GM21367 (cell line): Measurements from ENCODE around the gene CLMP.

ENCODE experiments used
- ATAC-seq: cut with Tn5 transposase; IDR thresholded peaks from one replicate; pipeline ENCODE4 v1.9.1; 2021; ENCODE audit not compliant: unreplicated experiment

CLMP gene

GRCh38 chr11:123087657-123088056 is 107.4 kb downstream of the CLMP start:
- peak; percentile 94 for ATAC-seq

DNA sequence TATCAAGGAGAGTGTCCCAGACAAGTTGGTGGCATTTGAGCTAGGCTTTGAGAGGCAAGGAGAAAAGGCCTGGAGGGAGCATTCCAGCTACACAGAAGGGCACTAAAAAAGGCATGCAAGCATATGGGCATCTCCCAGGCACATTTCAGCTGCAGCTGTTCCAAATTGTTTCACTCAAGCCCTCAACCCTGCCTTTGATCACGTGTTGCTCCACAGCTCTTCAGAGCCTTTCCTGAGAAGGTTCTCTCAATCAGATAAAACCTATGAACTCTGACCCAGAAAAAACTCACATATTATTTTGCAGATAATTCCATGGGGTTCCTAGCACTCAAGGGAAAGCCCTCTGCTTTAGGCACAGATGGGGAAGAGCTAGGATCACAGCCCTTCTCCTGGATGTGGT is 108.7 kb downstream of the CLMP start:
- ATAC-seq, result no peak

DNA sequence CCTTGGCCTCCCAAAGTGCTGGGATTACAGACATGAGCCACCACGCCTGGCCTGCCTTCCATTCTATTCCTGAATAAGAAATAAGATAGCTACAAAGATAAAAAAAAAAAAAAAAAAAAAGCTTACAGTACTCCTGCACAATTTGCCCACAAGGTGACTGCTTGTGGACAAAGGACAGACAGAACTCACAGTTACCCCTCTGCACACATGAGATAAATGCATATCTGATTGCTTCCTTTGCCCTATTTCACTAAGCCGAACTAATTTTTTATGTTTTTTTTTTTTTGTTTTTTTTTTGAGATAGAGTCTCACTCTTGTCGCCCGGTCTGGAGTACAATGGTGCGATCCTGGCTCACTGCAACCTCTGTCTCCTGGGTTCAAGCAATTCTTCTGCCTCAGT is 109.6 kb downstream of the CLMP start:
- no peak for ATAC-seq

GRCh38 chr11:123084454-123084853 is 110.6 kb downstream of the CLMP start:
- ATAC-seq, result no peak

- no peak for ATAC-seq
Observed at GRCh38 chr11:123083623-123084029, 111.4 kb downstream of the CLMP start.

DNA sequence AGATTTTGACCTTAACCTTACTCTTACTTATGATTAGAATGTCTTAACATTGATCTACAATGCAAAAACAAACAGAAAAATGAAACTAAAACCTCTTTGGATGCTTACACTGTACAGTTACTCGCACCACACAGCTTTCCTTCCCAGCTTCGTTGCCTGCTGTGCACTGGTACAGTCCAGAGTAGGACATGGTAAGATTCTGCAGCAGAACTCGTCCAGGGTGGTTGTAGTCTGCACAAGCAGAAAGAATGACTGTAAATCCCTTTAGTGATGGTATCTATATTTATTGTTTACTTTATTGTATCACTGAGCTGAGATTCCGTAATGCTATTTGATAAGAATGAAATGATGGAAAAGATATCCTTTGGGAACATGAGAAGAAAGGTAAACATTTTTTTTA is 112.1 kb downstream of the CLMP start:
- ATAC-seq, result no peak

- no peak for ATAC-seq
Observed at GRCh38 chr11:123080015-123080414, 115.0 kb downstream of the CLMP start.

DNA sequence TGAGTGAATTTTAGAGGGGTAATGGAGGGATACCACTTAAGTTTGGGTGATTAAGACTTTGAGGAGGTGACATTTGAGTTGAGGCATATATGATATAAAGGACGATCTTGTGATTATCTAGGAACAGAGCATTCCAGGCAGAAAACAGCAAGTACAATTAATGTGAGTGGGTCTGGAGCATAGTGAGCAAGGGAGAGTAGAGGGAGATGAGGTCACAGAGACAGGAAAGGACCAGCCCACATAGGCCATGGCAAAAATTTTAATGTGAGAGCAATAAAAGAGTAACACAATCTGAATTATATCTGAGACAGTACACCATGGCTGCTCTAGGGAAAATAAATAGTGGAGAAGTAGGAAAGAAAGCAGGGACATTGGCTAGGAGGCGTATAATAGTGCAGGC is 118.6 kb downstream of the CLMP start:
- no peak for ATAC-seq

- ATAC-seq, result no peak
Observed at GRCh38 chr11:123073343-123074057, 121.5 kb downstream of the CLMP start.

DNA sequence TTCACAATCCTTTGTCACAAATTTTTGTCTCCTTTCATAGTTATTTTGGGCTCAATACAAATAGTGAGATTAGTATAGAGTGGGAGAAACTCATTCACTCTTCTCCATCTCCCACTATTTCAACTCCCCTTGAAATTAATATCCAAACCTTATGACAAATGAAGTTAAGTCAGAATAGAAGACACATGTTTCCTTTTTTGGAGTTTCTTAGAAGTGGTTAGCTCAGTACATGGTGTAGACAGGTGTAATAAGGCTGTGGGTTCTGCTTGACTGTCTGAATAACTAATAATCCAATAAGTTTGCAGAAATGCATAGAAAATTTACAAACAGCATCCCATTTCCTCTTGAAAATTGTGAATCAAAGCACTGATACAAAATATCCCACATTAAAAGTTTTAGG is 122.3 kb downstream of the CLMP start:
- no peak for ATAC-seq

DNA sequence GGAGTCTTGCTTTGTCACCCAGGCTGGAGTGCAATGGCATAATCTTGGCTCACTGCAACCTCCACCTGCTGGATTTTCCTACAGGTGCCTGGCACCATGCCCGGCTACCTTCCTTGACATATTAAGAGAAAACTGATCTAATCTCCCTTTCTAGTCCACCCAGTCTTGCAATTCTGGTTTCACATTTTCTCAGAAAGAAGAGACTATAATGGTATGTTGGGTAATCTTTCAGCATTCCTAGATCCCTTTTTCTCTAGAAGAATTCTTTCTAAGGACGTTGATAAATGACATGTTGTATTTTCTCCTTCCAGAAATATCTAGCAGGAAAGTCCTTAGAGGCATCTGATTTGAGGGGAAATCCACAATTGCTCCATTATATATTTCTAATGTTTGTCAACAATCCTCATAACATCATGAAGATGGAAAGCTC is 122.7 kb downstream of the CLMP start:
- ATAC-seq, result no peak

- ATAC-seq, result peak; percentile 56
Observed at GRCh38 chr11:123069908-123070821, 124.9 kb downstream of the CLMP start.

DNA sequence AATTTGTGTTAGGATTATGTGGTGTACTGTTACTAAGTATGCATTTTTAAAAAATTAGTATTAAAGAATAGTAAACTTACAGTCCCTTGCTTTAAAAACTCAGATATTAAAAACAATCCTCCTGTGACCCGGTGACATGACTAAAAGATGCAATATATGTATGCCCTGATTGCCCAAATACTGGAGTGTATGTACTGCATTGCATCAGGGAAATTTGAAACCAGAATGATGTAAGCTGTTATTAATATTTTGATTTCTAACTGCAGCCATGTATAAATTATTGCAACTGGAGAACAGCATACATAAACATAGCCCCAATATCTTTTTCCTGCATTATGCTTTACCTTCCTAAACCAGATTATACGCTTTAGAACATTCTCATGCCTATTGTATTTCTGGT is 129.4 kb downstream of the CLMP start:
- no peak for ATAC-seq

DNA sequence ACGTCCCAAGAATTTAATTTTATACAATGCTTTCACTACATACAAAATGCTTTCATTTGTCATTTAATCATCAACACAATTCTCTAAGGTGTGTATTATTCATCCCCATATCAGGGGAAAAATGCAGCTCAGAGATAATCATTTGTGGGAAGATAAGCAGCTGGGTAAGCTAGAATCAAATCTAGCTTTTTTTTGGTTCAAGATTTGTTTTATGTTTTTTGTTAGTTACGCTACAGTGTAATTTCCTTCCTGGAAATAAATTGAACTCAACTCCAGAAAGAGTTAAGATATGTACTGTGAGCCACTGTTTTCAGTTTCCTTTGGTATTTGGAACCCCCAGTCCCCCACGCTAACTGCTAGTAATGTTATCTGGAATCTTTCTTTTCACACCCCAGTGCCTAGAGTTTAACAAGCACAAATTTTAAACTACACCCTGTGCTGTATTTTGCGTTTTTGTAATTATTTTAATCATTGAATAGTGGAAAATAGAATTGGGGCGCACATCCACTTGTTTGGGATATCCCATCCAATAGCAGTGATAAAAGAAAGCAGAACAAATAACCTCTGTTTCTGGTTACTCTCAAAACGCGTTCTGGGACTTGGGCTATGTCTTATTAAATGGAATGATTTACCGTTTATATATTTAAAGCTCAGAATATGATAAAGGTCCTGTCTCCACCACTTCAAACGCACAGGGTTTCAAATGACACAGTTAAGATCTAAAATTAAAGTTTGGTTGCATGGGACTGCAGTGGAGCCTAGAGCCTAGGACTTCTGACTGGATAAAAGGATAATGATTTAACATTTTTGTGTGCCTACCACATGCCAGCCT is 131.0 kb downstream of the CLMP start:
- ATAC-seq, result no peak

- peak; percentile 4 for ATAC-seq
Observed at GRCh38 chr11:123062892-123063825, 131.9 kb downstream of the CLMP start.

GRCh38 chr11:123062158-123062891 is 132.7 kb downstream of the CLMP start:
- peak; percentile 84 for ATAC-seq

GRCh38 chr11:123061403-123062157 is 133.5 kb downstream of the CLMP start, which contains the start of gene HSPA8:
Gene HSPA8 (minus strand): TSS chr11:123062136. CDS start chr11:123061324, 812 bp downstream.
- no peak for ATAC-seq

- no peak for ATAC-seq
Observed at GRCh38 chr11:123060277-123061000, 134.6 kb downstream of the CLMP start.
